Activated CD4-positive, alpha-beta T cell treated with anti-CD3 and anti-CD28 coated beads for 4 hours (primary cell): ENCODE measurements around the gene MUC21.
"Not testable (repeated sequence)": the region's sequence is repeated elsewhere in the genome, so short reads cannot be mapped to it uniquely, and the experiment has no call there.

Source experiments
- DNase-seq, 2 donors: peaks; one replicate each; pipeline ENCODE4 v3.0.0-alpha.2; 2020

Gene MUC21

DNA sequence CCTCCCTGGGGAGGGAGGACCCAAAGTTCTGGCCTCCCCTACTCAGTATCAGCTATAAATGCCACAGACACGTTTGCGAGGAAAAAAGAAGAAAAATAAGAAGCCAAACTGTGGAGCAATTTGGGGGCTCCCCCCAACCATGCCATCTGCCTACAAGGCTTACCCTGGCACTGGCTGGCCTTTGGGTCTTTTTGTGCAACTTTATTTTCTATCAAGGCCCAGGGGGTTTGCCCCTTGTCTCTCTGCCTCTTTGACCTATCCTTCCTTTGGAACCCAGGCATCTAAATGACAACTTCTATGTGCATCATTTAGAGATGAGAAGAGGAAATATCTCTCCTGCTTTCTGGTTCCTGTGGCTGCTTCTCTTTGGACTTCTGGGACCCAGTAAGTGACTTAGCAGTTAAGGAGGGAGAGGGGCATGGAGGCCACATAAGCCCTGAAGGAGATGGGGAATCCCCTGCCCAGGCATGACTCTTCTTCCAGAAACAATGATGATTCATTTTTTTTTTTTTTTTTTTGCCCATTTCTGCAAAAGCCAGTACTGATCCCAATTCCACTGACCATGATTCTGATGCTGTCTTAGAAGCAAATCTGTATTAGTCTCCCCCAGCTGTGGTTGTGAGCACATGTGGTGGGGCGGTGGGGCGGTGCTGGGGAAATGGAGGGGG, 27.0 kb downstream of the MUC21 start, which contains the start of gene MUC22:
Gene MUC22, plus strand, starts transcription at position 82 of the 668 bp plus-strand sequence. Its CDS starts 233 bp downstream, at position 315.
- DNase-seq = no peak

DNA sequence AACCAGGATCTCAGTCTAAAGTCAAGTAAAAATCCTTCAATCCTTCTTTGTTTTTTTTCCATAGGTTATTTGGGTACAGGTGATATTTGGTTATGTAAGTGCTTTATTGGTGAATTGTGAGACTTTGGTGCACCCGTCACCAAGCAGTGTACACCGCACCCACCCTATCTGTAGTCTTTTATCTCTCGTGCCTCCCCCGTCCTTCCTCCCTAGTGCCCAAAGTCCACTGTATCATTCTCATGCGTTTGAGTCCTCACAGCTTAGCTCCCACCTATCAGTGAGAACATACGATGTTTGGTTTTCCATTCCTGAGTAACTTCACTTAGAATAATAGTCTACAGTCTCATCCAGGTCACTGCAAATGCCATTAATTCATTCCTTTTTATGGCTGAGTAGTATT, 27.6 kb downstream of the MUC21 start:
- no peak for DNase-seq

DNA sequence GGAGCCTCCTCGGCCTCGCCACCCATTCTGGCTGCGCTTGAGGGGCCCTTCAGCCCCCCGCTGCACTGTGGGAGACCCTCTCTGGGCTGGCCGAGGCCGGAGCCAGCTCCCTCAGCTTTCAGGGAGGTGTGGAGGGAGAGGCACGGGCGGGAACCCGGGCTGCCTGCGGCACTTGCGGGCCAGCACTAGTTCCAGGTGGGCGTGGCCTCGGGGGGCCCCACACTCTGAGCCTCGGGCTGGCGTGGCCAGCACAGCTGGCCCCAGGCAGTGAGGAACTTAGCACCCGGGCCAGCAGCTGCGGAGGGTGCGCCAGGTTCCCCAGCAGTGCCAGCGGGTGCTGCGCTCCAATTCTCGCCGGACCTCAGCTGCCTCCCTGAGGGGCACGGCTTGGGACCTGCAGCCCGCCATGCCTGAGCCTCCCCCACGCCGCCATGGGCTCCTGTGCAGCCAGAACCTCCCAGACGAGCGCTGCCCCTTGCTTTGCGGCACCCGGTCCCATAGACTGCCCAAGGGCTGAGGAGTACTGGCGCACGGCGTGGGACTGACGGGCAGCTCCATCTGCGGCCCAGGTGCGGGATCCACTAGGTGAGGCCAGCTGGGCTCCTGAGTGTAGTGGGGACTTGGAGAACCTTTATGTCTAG, 33.3 kb downstream of the MUC21 start:
- DNase-seq = no peak

- DNase-seq = not testable (repeated sequence)
Observed at GRCh38 chr6:31017436-31017835, 33.9 kb downstream of the MUC21 start.

DNA sequence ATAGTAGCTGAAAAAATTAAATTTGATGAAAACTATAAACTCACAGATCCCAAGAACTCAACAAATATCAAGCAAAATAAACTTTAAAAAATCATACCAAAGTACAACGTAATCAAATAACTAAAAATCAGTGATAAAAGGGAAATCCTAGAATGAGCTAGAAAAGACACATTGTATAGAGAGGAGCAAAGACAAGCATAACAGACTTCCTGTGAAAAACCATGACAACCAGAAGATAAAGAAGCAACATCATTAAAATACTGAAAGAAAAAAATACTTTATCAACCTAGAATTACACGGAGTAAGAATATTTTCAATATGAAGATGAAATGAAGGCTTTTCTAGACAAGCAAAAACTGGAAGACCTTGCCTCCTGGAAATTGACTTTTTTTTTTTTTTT, 36.5 kb downstream of the MUC21 start:
- DNase-seq = no peak

GRCh38 chr6:31020631-31021255, 37.2 kb downstream of the MUC21 start:
- not testable (repeated sequence) for DNase-seq

GRCh38 chr6:31021705-31022531, 38.4 kb downstream of the MUC21 start:
- DNase-seq = not testable (repeated sequence)

- DNase-seq = no peak
Observed at GRCh38 chr6:31025595-31025994, 42.1 kb downstream of the MUC21 start.

GRCh38 chr6:31031095-31031494, 47.6 kb downstream of the MUC21 start:
- no peak for DNase-seq

GRCh38 chr6:31033075-31033474, 49.6 kb downstream of the MUC21 start:
- DNase-seq = no peak

DNA sequence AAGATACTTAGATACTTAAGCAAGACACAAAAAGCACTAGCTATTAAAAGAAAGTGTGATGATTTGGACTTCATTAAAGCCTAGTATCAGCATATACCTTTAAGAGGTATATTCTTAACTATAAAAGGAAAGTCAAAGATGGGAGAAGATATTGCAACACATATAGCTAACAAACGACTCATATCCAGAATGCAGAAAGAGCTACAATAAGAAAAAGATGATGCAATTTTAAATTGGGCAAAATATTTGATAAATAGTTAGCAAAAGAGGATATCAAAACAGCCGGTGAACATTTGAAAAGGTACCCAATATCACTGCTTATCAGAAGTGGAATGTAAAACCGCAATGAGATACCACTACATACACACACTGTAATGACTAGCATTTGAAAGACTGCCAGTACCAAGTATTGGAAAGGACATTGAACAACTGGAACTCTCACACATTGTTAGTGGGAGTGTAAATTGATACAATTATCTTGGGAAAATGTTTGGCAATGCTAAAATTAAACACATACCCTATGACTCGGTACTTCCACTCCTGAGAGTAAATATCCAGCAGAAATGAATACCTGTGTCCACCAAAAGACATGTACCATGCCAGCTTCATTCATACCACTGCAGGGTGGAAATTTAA, 52.5 kb downstream of the MUC21 start:
- no peak for DNase-seq

DNA sequence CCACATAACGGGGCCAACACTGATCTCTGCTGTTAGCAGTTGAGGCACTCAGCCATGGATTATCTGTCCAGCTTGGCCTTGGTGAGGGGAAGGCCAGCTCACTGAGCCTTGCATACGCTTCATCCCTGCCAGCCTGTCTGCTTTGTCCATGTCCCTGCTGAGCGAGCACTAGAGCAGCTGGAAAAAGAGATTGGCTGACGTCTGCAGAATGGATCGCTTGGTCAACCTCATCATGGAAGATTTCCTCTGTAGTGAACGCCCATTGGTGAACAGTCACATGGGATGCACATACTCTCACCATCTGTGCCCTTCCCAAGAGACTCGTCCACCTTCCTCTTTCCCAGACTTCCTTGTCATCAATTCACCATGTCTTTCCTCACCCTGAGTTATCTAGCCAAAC, 53.7 kb downstream of the MUC21 start:
- DNase-seq = no peak

- no peak for DNase-seq
Observed at GRCh38 chr6:31037682-31038081, 54.2 kb downstream of the MUC21 start.

DNA sequence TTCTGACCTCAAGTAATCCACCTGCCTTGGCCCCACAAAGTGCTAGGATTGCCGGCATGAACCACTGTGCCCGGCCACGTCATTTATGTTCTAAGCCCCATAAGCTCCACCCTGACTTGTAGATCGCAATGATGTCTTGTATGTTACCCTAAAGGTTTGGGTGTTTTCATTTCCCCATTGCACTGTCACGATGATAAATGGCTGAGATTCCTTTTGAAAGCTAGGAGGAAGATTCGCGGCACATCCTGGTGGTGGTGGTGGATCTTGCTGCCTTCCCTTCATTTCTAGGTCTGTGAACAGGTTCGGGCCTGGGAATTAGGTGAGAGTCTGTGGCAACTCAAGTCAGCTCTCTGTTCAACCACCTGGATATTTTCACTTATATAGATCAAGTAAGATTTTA, 55.0 kb downstream of the MUC21 start:
- no peak for DNase-seq
